Measurements from ENCODE around the gene EXOSC6.
"Not testable (repeated sequence)": the region's sequence is repeated elsewhere in the genome, so short reads cannot be mapped to it uniquely, and the experiment has no call there.

EXOSC6 gene

GRCh38 chr16:70254965-70255286, 3.2 kb upstream of the EXOSC6 start:
- DNase-seq (ENCODE audit: low read depth in 2 of 2): no peak

- DNase-seq (ENCODE audit: low read depth in 2 of 2): no peak
These were observed 2.6 kb upstream of the EXOSC6 start for GRCh38 chr16:70254180-70254964.

- peak in 1 of 2 donors; percentile 12 for DNase-seq (ENCODE audit: low read depth in 2 of 2)
These were observed 1.8 kb upstream of the EXOSC6 start for GRCh38 chr16:70253291-70254106.

- DNase-seq (ENCODE audit: low read depth in 2 of 2): peak in 1 of 2 donors; percentile 14
These were observed 732 bp upstream of the EXOSC6 start for GRCh38 chr16:70252355-70252988.

- peak in 1 of 2 donors; percentile 16 for DNase-seq (ENCODE audit: low read depth in 2 of 2)
These were observed 752 bp downstream of the EXOSC6 start for GRCh38 chr16:70250748-70251628.

GRCh38 chr16:70249697-70250096, 2.0 kb downstream of the EXOSC6 start:
- DNase-seq (ENCODE audit: low read depth in 2 of 2): not testable (repeated sequence)

GRCh38 chr16:70238773-70239172, 13.0 kb downstream of the EXOSC6 start:
- DNase-seq (ENCODE audit: low read depth in 2 of 2): not testable (repeated sequence)

- DNase-seq (ENCODE audit: low read depth in 2 of 2): not testable (repeated sequence)
These were observed 19.9 kb downstream of the EXOSC6 start for GRCh38 chr16:70231831-70232230.

- not testable (repeated sequence) for DNase-seq (ENCODE audit: low read depth in 2 of 2)
These were observed 25.7 kb downstream of the EXOSC6 start for GRCh38 chr16:70226024-70226423.

GRCh38 chr16:70225430-70225829, 26.3 kb downstream of the EXOSC6 start:
- DNase-seq (ENCODE audit: low read depth in 2 of 2): not testable (repeated sequence)

- DNase-seq (ENCODE audit: low read depth in 2 of 2): not testable (repeated sequence)
These were observed 27.1 kb downstream of the EXOSC6 start for GRCh38 chr16:70224645-70225044.

- not testable (repeated sequence) for DNase-seq (ENCODE audit: low read depth in 2 of 2)
These were observed 27.7 kb downstream of the EXOSC6 start for GRCh38 chr16:70223971-70224513.

GRCh38 chr16:70223216-70223615, 28.5 kb downstream of the EXOSC6 start:
- DNase-seq (ENCODE audit: low read depth in 2 of 2): not testable (repeated sequence)

- not testable (repeated sequence) for DNase-seq (ENCODE audit: low read depth in 2 of 2)
These were observed 29.2 kb downstream of the EXOSC6 start for GRCh38 chr16:70222574-70222973.

GRCh38 chr16:70218586-70218985, 33.2 kb downstream of the EXOSC6 start:
- DNase-seq (ENCODE audit: low read depth in 2 of 2): not testable (repeated sequence)

GRCh38 chr16:70206382-70206781, 45.4 kb downstream of the EXOSC6 start:
- not testable (repeated sequence) for DNase-seq (ENCODE audit: low read depth in 2 of 2)

GRCh38 chr16:70204668-70205405, 46.9 kb downstream of the EXOSC6 start:
- not testable (repeated sequence) for DNase-seq (ENCODE audit: low read depth in 2 of 2)

GRCh38 chr16:70204010-70204409, 47.7 kb downstream of the EXOSC6 start:
- not testable (repeated sequence) for DNase-seq (ENCODE audit: low read depth in 2 of 2)

- not testable (repeated sequence) for DNase-seq (ENCODE audit: low read depth in 2 of 2)
These were observed 48.2 kb downstream of the EXOSC6 start for GRCh38 chr16:70203508-70203907.

GRCh38 chr16:70200063-70200462, 51.7 kb downstream of the EXOSC6 start:
- not testable (repeated sequence) for DNase-seq (ENCODE audit: low read depth in 2 of 2)

Data from stimulated activated CD4-positive, alpha-beta T cell treated with anti-CD3 and anti-CD28 coated beads, Interleukin-15, amount 100 ng/mL, for 48 hours (primary cell).